ENCODE measurements around the gene OCA2.
"Not testable (repeated sequence)": the region's sequence is repeated elsewhere in the genome, so short reads cannot be mapped to it uniquely, and the experiment has no call there.

The OCA2 gene

DNA sequence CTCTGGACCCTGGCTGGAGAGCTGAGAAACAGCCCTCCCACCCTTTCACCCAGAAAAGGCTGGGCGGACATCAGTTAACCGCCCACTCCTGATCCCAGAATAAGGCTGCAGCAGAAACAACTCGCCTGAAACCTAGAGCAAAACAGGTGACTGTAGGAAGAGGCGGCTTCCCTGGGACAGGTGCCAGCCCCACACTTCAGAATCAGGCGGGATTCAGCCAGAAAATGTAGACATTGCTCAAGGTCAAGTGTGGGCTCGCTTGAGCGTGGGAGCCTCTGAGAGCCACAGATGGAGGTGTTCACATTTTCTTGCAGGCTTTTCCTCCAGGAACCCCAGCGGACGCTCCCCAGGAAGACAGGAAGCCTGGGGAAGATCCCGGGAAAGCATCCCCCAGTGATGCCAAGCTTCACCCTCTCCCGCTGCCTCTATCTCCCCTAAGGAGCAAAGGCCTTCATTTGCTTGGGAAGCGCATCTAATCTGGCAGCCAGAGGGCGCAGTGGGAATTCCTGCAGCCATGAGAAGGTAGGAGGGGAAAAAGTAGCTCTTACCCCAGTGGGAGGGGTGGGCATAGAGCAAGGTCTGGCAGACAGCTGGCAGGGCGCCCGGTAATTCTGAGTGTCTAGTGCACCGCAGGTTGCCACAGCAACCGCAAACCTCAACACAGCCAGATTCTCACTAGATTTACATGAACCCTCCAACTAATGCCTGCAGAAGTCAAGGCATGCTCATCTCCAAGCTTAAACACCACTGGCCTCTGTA, 77.7 kb downstream of the OCA2 start:
- peak; percentile 75 for DNase-seq

- no peak for DNase-seq
These were observed 78.5 kb downstream of the OCA2 start for GRCh38 chr15:28020644-28021043.

DNA sequence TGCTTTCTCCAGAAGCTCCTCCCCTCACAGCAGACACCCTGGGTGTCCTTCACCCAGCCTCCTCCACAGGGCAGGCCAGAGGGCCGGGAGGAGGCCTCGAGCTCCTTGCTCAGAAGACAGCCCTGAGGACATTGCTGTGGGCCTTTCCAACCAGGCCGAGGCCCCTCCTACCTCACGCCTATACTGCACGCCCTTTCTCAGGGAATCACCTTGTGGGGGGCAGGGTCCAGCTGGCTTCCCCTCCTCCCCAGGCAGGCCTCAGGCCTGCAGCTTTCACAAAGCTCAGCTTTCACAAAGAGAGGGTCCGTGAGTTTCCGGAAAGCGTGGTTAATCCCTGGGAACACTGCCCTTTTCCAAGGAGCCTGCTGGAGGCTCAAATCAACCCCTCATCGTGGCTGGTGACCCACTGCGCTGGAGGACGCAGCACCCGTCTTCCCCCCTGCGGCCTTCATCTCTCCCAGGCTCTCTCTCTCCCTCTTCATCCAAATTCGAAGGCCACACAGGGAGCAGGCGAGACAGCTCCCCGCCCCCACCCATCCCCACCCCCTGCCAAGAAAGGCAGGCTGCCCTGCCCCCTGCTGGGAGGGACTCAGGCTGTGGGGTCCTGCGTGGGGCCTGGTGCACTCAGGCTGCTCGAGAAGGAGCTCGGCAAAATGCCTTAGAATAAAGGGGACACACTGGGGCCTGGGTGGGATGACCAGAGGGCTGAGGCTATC, 79.4 kb downstream of the OCA2 start:
- no peak for DNase-seq

DNA sequence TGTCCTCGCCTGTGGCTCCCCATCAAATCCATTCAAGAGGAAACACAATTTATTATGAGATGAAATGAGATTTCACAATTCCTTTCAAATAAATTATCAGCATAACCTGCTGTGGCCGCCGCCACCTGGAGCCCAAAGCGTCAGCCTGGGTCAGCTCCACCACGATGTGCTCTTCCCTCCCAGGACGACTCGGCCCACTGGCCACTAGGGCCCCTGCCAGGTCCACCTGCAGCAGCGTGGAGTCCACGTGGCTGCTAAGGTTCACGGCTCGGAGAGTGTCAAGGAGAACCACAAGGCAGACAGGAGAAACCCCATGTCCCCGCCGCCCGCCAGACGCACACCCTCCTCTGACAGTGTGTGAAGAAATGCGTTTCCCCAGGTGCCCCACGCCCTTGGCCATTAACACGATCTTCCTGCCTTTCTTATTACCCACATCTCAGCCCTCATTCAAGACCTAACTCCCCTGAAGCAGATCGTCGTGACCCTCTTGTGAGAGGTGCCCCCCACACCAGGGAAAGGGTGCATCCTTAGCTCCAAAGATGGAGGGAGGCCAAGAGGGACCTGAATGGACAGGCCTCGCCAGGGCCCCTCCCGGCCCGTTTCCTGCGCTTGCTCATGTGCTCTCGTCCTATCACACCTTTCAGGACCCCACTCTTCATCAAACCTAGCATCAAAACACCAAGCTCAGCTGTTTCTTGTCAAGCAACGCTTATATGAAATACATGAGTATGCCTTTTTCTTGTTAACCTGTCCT, 80.6 kb downstream of the OCA2 start:
- no peak for DNase-seq

DNA sequence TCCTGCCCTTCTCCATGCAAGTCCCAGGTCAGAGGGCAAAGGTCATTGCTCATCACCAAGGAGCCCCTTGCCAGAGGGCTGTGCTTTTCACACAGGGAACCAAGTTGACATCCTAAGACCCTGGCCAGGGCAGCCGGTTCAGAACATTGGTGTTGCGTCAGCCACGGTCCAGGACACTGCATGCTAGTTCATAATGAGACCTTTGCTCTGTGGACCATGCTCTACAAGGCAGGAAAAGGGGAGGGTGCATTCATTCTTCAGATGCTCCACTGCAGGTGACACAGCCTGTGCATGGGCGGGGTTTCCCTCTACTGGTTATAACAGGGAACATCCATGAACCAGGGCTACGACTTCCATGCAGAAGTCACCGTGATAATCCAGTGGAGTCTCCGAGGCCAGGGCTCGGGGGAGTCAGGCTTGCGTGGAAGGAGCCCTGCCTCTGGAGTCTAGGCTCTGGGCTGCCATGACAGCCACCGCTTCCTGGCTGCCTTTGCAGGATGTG, 81.6 kb downstream of the OCA2 start:
- no peak for DNase-seq

GRCh38 chr15:28015855-28016254, 83.3 kb downstream of the OCA2 start:
- DNase-seq = no peak

- DNase-seq = no peak
These were observed 84.4 kb downstream of the OCA2 start for GRCh38 chr15:28014623-28015200.

DNA sequence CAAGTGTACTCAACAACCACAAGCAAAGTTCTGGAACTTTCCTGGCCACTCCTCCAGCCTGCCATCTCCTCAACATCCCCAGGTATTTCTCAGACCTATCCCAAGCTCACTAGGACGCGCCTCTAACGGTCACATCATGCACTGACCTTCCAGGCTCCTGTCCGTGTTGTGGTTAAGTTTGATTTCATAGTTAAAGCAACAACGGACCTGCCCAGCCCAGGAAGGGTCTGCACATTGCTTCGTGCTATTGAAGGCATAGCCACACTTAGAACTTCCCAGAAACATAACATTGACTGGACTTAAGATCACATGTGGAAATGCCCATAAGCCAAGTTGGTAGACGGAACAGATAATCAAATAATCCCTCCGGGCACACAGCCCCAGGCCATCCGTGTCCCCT, 85.1 kb downstream of the OCA2 start:
- no peak for DNase-seq

DNA sequence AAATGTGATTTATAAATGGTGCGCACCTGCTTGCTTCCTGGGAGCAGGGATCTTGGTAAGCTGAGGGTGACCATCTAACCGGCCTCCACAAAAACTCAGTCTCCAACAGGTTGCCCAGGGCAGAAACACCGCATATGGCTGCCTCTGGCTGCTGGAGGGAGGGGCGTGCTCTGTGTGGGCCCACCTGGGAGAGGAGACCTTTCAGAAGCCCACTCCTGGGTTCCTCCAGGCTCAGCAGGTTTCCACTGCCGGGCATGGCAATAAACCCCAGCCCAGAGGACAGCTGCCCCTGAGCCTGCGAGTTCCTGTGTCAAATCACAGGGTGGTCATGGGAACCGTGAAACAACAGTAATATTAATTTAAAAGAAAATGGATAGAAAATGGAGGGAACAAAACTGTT, 85.6 kb downstream of the OCA2 start:
- no peak for DNase-seq

GRCh38 chr15:28012231-28012630, 86.9 kb downstream of the OCA2 start:
- no peak for DNase-seq

DNA sequence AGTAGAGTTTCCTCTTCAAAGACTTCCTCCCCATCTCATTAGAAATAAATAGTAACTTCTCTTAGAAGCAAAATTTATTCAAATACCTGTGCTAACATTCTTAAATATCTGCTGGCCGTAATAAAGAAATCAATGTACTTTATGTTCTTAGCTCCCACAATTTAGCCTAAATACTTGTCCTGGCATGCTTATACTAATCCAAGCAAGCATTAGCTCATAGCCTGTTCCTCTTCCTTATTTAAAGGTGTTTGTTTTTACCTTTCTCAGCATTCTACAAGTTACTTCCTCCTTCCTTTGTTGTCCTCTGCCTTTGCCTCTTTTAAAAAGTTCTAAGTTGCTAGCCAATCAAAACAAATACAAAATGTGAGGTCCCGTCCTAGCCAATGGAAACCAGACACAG, 90.9 kb downstream of the OCA2 start:
- not testable (repeated sequence) for DNase-seq

DNA sequence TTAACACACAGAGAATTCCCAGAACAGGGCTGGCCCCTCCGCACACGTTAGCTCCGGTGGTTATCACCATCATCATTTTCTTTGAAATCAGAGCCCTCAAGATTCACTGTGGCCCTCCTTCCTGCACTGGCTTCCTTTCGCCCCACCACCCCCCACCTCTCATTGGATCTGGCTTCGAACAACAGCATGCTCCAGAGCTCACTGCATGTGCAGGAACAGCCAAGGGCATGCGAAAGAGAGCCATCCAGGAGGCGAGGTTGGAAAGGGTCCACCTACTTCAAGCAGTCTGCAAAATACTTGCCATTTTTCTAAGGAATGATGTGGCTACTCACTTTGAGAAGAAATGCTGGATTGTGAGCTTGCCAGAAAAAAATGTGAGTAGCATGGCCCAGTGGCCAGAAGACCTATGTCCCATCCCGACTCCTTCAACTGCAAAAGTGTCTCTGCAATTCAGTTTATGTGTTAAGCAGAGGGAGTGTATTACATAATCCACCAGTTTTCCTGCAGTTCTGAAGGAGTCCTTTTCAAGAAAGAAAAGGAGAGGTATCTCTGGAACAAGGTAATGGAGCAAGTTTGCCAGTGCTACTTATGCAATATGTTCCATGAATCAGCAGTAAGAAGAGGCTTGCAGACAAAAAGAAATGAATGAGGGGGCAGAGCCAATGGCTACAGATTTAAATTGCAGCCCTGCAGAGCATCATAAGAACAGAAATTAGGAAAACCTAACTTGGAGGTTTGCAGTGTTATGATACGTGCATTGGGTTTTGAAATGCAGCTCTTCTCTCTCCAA, 92.8 kb downstream of the OCA2 start:
- DNase-seq = no peak

DNA sequence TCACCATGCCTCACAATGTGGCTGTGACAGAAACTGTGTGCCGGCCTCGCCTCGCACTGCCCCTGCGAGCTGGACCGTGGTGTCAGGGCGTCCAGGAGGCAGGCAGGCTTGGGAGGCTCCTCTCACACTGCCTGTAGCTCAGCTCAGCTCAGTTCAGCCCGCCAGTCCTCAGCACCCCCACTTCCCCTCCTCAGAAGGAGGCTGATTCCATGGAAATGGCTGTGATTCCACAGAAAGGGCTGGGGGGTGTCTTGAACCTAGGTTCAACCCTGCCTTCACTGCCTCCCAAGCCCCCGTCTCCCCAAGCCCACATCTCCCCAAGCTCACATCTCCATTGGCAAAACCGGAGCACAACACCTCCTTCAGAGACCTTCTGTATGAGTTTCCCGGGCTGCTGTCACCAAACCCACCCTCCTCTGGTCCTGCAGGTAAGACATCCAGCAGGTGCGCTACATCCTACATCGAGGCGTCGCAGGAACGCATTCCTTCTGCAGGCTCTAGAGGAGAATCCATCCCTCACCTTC, 94.0 kb downstream of the OCA2 start:
- DNase-seq = no peak

- no peak for DNase-seq
These were observed 94.7 kb downstream of the OCA2 start for GRCh38 chr15:28004143-28005003.

DNA sequence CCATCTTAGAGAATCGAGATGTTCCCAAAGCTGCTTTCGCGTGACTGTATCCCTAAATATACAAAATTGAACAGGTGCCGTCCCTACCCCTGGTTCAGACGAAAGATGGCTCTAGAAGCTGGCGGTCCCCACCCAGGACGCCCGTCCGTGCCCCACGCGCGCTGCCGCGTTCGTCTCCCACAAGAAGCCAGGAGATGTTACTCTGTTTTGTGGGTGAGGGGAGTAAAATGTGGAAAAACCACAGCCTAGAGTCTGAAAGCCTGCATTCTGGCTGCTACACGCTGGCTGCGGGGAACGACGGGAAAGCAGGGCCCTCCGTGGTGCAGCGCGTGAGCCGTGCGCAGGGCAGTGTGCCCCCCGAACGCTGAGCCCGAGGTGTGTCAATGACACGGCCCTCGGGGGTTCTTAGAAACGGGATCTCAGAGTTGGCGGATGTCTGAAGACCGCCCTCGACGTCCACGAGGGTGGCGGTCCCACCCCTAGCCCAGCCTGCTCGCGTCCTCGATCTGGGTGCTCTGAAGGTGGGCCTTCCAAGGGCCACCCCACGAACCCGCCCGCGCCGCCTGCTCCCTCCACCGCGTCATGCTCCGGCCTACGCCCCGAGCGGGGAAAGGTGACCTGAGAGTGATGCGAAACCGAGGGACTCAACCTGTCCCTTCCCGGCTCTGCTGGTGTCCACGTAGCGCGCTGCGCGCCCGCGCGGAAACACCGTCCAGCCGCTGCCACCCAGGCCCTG, 95.6 kb downstream of the OCA2 start:
- DNase-seq = no peak

- DNase-seq = no peak
These were observed 96.2 kb downstream of the OCA2 start for GRCh38 chr15:28002867-28003266.

GRCh38 chr15:28002136-28002861, 96.8 kb downstream of the OCA2 start:
- DNase-seq = no peak

GRCh38 chr15:28001641-28002040, 97.5 kb downstream of the OCA2 start:
- no peak for DNase-seq

DNA sequence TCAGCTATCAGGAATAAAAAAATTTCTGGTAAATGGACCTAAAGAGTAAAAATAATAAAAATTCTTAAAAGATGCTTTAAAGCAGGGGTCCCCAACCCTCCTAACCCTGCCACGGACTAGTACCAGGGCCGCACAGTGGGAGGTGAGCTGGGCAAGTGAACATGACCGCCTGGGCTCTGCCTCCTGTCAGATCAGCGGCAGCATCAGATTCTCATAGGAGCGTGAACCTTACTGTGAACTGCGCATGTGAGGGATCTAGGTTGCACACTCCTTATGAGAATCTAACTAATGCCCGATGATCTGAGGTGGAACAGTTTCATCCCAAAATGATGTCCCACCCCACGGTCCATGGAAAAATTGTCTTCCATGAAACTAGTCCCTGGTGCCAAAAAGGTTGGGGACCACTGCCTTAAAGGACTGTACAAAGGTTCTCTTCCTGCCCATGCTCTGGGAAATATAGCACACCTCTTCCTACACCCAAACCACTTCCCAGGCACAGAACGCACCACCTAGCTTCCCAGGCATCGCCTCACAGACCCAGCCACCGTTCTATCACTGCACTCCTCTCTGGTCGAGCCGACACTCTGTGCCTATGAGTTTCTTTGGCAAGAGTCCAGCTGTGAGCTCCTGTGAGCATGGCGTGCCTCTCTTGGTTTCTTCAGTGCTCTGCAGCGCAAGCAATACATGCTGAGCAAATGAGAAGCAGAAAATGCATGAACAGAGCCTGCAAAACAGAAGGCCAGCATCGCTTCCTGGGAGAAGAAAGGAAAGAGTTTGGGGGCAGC, 104.9 kb downstream of the OCA2 start:
- DNase-seq = no peak
